Epithelial cell of proximal tubule (primary cell): ENCODE data around the gene SIK3. TPM values are rescaled to one million over a fixed set of nuclear protein-coding genes. Genes with fewer than 3 reads are reported as not detected.

Experiments
- DNase-seq: peaks from one replicate; pipeline ENCODE4 v3.0.0-alpha.2; 2011; ENCODE audit warnings: low read depth
- H3K4me3 ChIP-seq: 2 replicates; pipeline ENCODE4 v1.5.1; 2011; ENCODE audit warnings: low read depth, mild to moderate bottlenecking, low read length
- CTCF ChIP-seq: conservative IDR thresholded peaks from 2 replicates; pipeline ENCODE4 v1.5.1; 2012; ENCODE audit warnings: low read depth, mild to moderate bottlenecking, low read length
- total RNA-seq: library from RNA; depleted of rRNA; stranded (reverse); fragments of >200 nt; gene quantifications from 2 replicates; pipeline ENCODE4 v1.2.3, GENCODE V29; 2015

SIK3 gene
- total RNA-seq, 1 donor from 2014 or later: 17.6 TPM

DNA sequence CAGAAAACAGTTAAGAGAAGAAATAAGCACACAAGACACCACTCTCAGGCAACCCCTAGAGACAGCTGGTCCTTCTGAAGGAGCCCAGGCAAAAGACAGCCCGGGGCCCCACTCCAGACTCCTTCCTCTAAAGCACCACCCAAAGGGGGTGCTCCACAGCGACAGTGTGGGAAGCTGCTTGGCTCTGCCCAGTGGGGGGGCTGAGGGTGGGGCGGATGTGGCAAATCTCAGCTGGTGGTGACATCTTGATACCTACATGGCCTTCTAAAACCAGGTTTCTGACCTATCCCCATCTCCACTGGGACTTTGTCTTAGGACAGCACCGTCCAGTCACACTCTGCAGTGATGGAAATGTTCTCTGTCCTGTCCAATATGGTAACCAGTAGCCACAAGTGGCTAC is 250.6 kb downstream of the SIK3 start:
- H3K4me3 ChIP-seq: no peak overlapping the region
- no peak for DNase-seq
- no peak for TF ChIP-seq CTCF

DNA sequence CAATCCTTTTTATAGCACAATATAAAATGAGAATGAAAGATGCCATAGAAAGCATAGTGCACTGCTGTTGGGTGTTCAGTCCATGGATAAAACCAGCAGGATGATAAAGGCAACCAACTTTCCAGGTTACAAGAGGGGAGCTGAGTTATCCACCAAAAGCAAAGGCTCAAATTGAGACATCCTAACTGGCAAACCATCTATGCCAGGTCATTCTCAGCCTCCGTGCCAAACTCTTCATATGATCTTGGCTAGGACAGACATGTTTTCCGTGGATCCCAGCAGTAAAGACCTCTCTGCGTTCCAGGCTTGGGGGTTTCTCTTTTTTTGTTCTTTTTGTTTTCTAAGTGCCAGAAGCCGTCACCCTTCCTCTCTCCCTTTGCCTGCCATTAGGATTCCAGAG is 253.5 kb downstream of the SIK3 start:
- no peak for DNase-seq
- TF ChIP-seq CTCF: no peak
- H3K4me3 ChIP-seq: no peak overlapping the region

DNA sequence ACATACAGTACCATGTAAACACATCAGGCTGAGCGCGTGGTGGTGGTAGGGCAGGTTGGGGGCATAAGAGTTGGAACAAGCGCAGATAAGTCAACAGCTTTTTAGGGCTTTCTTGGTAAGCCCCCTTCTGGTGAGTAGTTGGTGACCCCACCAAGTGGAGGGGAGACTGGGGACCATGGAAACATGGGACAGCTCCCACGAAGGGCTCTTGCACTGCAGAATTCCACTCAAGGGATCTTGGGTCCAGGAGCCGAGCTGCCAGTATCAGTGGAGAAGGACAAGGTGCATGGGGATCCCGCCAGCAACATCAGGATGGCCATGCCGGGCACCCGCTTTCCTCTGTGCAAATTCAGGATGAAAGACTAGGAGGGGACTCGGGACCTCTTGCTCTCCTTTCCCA is 254.6 kb downstream of the SIK3 start:
- DNase-seq: no peak
- H3K4me3 ChIP-seq: no peak overlapping the region
- no peak for TF ChIP-seq CTCF

GRCh38 chr11:116842909-116843308 is 255.3 kb downstream of the SIK3 start:
- H3K4me3 ChIP-seq: no peak overlapping the region
- no peak for TF ChIP-seq CTCF
- no peak for DNase-seq

DNA sequence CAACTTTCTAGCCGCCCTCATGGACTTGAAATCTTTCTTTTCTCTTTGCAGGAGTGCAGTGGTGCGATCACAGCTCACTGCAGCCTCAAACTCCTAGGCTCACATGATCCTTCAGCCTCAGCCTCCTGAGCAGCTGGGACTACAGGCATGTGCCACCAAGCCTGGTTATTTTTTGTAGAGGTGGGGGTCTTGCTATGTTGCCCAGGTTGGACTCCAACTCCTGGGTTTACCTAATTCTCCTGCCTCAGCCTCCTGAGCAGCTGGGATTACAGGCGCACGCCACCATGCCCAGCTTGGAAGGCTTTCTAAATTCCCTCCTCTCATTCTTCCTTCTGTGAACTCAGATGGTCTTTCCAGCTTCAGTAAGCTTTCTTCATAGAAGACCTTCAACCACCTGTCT is 256.1 kb downstream of the SIK3 start:
- DNase-seq: no peak
- TF ChIP-seq CTCF: no peak
- H3K4me3 ChIP-seq: no peak overlapping the region

DNA sequence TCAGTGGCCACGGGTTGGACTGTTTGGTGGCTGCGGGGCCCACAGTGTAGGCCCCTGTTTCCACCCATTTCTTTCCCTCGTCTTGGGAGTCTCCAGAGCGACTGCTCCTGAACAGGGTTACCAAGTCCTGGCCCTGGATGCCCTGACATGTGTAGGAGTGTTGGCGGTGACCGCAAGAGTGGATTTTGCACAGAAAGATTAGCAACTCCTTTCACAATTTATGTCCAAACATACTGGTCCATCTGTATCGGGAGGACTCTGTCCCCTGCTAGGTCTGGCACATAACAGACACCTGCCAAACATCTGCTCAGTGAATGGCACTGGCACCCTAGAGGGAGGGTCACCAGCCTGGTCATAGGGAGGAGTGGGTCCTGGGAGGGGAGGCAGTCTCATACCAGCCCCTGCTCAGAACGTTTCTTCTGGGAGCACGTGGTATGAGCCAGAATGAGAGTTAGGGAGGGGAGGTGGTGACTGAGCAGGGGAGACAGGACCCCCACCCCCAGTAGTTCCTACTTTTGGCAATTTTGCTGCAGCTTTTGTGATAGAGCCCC is 257.4 kb downstream of the SIK3 start:
- no peak overlapping the region for H3K4me3 ChIP-seq
- TF ChIP-seq CTCF: no peak

GRCh38 chr11:116840224-116840745 is 257.9 kb downstream of the SIK3 start:
- H3K4me3 ChIP-seq: no peak overlapping the region
- peak; percentile 18 for TF ChIP-seq CTCF
- no peak for DNase-seq

More for the DNA sequence above, 257.4 kb downstream of the SIK3 start:
- no peak for DNase-seq
